SHP77 treated with DMSO at 0.1 percent for 48 hours (cell line): Measurements from ENCODE around the gene ATP6V0A1.
A peak's percentile ranks its signal among the peaks of the same experiment; 100 is the strongest.
"Not testable (repeated sequence)": the region's sequence is repeated elsewhere in the genome, so short reads cannot be mapped to it uniquely, and the experiment has no call there.

Experiments
- DNase-seq: peaks from one replicate; lab custom pipeline; 2025; lab: John Stamatoyannopoulos, UW

The ATP6V0A1 gene

DNA sequence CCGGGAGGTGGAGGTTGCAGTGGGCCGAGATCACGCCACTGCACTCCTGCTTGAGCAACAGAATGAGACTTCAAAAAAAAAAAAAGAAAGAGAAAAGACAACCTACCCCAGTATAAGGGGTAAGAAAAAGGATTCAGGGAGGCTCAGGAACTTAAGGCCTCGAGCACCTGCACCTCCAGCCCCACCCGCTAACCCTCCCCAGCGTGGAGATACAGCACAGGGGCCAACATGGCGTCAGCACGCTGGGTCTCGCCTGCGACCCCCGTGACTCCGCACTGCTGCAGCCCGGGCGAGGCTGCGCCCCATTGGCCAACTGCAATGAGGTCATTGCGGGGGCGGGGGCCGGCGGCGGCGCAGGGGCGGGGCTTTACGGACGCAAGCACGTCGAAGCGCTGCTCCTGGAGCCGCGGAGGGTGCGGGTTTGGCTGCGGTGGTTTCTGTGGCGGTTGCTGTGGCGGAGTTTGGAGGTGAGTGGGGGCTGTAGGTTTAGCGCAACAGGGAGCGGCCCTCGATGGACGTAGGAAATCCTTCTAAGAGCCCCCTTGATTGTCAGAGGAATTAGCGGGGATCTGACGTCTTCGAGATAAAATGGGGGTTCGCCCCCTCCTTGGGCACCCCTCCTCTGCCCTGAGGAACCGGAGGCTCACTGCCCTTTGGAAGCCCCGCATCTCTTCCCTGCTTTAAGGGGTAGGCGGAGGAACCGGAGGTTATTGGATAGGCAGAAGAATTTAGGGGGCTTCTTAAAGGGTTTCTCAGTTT lies at the start of gene ATP6V0A1:
Gene ATP6V0A1, plus strand, starts transcription at position 382 of the 759 bp plus-strand sequence. CDS start 2,017 bp downstream, outside the sequence.
- peak; percentile 76 for DNase-seq

DNA sequence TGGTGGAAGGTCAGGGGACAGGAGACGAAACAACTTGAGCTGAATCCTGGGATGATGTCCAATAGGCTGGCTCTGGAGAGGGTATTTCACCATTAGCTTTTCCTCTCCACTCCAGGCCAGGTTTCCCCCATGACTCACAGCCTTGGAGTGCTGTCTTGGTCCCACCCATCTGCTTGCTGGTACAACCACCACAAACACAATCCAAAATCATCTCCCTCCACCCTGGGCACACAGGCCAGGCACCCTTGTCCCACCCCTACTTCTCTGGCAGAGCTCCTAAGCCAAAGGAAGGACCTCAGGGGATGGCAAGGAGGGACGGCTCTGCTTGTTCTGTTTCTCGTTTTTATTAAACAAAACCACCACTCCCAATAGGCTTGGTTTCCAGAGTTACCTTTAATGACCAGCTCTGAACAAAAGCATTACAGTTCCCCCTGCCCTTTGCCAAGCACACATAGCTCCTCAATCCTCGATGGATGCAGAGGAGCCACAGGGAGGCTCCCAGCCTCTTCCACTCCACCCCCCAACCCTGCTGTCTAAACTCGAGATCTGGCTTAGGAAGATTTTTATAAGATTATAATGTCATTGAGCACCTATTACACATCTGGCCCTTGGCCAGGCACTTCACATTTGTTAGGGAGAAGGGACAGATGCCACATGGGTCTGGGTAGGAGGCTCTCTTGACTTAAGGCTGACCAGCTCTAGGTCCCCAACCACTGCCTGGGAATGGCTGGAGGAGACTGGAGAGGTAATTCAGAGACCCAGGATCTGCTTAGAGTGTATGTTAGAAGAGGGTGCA lies 49.0 kb upstream of the ATP6V0A1 start:
- no peak for DNase-seq

DNA sequence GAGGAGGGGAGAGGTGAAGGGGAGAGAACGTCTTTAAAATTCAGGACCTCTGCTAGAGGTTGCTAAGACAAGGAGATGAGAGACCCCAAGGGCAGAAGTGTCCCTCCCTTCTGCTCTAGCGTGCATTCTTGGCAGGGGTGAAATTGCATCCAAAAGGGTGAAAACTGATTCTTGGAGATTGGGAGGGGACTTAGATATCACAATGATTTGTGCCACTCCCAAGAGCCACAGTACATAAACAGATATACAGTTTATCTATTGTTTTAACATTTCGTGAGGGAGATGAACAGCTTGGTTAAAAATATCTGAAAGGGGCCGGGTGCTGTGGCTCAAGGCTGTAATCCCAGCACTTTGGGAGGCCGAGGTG lies 48.4 kb upstream of the ATP6V0A1 start:
- DNase-seq: no peak

DNA sequence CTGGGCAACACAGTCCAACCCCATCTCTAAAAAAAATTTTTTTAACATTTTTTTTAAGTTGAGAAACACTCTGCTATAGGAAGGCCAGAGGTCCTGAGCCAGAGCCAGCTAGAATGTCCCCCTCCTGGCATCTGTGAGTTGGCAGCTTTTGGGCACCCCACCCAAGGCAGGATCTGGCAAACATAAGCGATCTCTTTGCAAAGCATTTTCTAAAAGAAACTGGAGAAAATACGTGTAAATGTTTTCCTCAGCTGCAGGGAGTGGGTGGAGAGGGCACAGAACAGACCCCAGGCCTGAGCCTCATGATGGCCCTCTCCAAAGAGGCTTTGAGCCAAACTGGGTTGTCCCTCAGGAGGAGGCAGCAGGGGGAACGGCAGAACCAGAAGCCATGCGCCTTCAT lies 47.3 kb upstream of the ATP6V0A1 start:
- no peak for DNase-seq

DNA sequence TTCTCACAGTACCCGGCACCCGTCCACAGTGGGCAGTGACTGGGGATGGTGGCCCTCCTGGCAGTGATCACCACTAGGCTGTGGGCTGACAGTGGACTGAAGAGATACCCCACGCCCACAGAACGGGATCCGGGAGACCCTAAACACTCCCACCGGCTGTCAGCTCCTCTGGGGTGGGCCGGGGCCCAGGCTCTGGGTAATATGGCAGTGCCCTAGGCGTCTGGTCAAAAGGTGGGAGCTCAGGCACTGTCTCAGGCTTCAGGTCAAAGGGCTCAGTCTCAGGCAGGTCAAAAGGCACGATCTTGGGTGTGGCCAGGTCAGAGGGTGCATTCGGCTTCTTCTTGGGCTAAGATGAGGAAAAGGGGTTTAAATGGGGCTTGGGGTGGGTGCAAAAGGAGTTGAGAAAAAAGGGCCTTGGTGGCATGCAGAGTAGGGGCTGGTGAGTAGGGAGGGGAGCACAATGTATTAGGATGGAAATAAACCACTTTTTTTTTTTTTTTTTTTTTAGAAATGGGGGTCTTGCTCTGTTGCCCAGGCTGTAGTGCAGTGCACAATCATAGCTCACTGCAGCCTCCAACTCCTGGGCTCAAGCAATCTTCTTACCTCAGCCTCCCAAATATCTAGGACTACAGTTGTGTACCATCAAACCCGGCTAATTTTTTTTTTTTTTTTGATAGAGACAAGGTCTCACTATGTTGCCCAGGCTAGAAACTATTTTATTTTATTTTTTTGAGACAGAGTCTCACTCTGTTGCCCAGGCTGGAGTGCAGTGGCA lies 46.6 kb upstream of the ATP6V0A1 start:
- DNase-seq: no peak

DNA sequence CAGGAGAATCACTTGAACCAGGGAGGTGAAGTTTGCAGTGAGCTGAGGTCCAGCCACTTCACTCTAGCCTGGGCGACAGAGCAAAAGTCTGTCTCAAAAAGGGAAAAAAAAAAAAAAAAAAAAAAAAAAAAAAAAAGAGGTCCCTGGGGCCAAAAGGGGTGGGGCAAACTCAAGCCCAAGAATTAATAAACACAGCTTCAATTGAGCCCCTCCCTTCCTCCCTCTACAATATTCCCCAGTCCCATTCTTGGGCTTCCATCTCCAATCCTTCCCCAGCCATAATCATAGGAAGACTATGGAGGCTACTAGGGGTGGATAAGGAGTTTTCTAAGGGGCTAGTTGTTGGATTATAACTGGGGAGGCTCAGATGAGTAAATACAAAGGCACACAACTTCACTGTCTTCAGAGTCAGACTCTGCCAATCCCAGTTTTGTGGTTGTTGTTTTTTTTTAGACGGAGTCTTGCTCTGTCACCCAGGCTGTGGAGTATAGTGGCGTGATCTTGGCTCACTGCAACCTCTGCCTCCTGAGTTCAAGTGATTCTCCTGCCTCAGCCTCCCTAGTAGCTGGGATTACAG lies 45.1 kb upstream of the ATP6V0A1 start:
- DNase-seq: no peak

DNA sequence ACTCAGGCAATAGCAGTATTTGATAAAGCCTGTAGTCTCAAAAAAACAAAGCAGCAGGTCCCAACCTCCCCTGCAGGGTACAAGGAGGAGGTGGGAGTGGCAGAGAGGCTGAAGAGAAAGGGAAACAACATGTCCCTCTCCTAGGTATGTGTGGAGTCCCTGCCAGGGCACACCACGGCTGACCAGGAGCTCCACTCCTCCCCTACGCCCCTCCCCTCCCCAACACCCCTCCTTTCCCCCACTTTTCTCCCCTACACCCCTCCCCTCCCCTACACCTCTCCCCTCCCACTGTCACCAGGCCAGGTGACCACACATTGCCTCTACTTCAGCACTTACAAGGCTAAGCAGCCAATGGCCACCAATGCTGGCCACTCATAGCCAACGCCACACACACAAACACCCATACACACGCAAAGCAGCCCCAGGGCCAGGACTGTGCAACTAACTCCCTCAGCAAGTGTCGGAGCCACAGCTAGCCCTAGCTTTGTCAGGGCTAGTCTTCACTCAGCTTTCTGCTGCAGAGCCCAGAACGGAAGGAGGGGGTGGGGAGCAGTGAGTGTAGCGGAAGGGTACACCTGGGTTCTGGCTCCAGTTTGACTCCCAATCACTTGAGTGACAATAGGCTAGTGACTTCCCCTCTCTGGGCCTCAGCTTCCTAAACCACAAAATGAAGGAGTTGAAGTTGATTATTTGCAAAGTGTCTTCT lies 43.8 kb upstream of the ATP6V0A1 start:
- DNase-seq: no peak

DNA sequence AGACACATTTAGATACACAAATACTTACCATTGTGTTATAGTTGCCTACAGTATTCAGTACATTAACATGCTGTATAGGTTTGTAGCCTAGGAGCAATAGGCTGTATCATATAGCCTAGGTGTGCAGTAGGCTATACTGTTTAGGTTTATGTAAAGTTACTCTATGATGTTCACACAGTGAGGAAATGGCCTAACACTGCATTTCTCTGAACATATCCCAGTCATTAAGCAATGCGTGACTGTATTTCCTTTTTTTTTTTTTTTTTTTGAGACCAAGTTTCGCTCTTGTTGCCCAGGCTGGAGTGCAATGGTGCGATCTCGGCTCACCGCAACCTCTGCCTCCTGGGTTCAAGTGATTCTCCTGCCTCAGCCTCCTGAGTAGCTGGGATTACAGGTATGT lies 40.7 kb upstream of the ATP6V0A1 start:
- not testable (repeated sequence) for DNase-seq

DNA sequence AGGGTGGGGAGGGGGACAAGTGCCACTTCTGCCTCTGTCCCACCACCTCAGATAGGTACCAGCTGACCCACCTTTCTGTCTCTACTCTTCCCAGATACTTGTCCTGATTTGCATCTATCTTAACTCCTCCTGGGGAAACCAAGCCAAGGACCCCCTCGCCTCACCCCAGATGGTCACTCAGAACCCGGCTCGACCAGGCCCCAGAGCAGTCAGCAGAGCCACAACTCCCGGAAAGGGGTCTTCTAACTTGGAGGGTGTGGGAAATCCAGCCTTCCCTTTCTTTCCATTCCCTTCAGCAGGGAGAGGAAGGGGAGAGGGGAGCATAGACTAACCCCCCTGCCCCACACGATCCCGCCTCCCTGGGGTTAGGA lies 37.6 kb upstream of the ATP6V0A1 start:
- no peak for DNase-seq

DNA sequence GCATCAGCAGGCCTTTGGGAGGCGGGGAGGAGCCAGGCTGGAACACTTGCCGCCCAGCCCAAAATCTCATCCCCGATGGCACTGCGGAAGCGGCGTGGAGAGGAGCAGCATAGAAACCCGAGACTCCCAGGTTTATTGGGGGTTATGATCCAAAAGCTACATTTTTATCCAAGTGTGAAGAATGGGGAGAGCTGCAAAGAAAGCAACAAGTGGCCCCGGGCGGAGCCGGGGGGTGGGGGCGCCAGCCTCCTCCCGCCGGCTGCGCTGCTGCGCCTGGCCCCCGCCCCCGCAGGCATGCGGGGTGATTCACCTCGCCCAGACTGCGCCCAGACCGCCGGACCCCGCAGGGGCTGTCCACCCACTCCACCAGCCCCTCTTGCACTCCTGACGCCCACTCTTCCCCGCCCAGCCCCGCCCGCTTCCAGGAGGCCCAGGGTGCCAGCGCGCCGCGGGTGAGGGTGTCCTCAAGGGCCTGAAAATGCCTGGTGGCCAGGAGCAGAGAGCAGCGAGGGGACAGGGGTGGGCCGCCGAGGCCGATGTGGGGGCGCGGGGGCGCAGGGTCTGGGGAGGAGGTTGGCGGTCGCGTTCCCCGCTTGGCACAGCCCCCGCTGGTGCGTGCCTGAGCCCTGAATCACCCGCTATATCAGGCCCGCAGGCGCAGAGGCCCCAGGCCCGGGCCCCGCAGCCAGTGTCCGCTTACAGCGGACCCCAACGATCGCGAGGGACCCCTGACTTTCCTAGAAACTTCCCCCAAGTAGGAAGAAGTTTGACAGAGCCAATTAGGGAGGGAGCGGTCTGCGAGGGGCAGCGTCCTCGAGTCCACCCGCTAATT lies 37.0 kb upstream of the ATP6V0A1 start:
- no peak for DNase-seq

DNA sequence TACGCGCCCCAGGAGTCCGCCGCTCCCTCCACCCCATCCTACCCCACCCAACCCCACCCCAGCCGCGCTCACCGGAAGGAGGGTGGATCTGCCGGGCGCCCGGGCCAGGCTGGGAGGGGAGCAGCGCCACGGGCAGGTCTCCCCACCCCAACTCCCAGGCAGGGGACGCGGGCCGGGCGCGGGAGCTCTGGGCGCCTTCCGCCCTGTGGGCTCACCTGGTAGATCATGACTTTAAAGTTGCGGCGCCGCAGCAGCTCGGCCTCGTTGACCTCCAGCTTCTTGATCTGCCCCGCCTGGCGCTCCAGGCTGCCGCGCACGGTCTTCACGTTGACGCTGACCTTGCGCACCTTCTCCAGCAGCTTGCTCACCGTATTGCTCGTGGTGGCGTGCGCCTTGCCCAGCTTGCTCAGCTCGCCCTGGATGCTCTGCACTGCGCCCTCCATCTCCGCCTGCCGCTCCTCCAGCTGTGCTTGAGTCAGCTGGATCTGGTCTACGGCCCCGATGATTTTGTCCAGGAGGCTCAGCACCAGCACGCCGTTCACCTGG lies 36.2 kb upstream of the ATP6V0A1 start:
- DNase-seq: no peak

DNA sequence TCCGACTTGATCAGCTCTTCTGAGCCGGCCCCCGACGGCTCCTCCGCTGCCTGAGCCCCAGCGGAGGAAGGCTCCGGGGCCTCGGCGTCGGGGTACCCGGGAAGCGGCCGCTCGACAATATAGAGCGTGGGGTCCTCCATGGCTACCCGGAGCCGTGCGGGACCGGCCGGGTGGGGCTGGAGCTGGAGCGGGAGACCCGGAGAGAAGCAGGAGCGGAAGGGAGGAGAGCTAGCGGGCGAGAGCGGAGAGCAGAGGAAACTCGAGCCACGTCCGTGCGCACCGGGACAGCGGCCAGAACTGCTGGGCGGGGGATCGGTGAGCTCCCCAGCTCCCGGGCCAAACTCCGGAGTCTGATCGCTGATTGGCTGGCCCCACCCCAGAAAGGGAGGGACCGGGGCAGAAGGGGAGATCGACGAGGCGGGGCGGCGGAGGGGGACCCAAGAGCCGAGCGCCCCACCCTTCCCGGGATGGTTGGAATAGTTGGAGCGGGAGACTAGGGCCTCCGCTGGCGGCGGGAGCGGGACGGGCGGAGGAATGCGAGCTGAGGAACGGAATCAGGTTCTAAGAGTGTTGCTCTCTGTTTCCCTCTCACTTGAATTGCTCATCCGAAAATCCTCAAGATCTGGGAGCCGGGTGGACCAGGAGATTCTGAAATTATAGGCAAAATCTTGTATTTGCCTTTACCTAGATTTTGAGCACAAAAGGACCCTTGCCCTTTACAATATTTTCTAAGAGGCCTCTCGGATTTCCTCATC lies 35.5 kb upstream of the ATP6V0A1 start, which contains the start of gene CAVIN1:
Gene CAVIN1, minus strand, starts transcription at position 299 of the 755 bp plus-strand sequence. Its CDS starts 159 bp downstream, at position 140.
- no peak for DNase-seq

DNA sequence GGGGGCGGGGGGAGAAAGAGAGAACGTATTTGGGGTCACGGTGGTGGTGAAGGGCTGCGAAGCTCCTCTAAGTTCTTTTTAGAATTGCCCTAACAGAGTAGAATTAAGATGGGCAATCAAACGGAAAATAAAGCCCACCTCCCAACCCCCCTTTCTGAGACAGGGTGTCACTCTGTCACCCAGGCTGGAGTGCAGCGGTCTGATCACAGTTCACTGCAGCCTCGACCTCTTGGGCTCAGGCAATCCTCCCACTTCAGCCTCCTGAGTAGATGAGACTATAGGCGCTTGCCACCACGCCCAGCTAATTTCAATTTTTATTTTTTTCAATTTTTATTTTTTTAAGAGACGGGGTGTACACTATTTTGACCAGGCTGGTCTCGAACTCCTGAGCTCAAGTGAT lies 34.9 kb upstream of the ATP6V0A1 start:
- no peak for DNase-seq

DNA sequence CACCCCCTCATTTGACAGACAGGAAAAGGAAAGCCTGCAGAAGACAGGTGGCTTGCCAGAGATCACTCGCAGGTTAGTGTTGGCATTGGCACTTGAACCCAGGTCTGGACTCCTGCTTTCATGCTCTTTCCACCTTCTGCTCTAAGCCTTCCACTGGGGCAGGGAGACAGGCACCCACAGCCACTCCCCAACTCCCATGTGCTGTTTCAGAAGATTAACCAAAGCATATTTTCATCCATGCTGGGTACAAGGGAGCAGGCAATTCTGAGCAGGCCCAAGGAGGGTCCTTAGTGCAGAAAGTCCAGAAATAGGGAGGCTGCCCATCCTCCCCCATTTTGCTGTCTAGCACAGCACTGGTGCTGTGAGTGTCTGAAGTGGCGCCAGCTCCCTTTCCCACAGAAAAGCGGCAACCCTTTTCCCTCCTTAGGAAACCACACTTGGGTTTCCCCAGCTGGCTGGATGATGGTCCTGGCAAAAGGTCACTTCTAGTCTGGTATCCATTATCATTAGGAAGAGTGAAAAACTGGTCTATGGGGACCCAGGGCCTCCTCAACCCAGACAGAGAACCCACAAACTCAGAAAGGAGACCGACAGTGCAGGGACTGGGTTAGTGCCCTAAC lies 33.6 kb upstream of the ATP6V0A1 start:
- DNase-seq: no peak

DNA sequence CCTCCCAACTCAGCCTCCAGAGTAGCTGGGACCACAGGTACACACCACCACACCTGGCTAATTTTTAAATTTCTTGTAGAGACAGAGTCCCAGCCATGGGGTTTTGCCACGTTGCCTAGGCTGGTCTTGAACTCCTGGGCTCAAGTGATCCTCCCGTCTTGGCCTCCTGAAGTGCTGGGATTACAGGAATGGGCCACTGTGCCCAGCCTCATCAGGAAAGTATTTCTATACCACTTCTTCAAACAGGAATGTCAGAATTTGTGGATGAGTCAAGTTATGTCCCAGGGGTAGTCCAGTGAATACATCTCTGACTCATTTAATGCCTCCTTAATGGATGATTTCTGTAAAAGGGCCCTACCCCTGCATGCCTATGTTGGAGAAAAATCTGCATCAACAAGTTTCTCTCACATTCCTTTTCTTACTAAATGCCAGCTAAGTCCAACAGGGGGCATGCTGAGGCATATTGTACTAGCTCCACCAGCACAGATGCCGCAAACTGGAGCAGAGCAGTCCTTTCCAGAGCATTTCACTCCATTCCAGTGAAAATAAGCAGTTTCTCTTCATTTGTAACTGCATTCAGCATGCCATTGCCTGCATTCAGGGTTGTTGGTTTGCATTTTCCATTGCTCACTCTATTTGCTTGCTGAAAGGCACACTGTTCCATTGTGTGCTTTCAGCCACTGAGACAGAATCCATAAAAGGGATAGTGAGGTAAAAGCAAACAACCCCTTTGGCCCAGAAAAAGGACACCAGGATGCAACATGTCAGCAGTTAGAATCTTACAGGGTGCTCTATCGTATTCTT lies 30.3 kb upstream of the ATP6V0A1 start:
- peak; percentile 37 for DNase-seq

DNA sequence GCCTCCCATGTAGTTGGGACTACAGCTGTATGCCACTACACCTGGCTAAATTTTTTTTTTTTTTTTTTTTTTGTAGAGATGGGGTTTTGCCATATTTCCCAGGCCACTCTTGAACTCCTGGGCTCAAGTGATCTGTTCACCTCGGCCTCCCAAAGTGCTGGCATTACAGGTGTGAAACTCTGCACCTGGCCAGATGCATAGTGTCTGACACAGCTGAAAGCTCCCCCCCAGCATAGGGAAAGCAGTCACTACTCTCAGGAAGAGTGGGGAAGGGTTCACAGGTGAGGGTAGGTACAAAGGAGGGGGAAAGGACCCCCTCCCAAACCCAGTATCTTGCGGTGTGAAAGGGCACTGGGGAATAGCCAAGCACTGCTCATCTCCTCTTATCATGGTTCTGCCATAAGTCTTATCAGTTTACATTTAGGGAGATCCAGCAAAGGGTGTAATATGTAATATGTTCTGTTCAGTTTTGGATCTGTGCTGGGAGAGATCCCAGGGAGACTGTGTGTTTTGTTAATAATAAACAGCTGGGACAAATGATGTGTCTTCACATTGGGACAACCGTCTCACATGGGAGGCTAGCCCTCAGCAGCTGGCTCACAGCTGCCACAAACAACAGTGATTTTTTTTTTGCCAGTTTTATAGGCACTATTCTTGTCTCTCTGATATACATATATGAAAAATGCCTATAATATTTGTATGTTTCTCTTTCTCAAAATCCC lies 28.8 kb upstream of the ATP6V0A1 start:
- no peak for DNase-seq

DNA sequence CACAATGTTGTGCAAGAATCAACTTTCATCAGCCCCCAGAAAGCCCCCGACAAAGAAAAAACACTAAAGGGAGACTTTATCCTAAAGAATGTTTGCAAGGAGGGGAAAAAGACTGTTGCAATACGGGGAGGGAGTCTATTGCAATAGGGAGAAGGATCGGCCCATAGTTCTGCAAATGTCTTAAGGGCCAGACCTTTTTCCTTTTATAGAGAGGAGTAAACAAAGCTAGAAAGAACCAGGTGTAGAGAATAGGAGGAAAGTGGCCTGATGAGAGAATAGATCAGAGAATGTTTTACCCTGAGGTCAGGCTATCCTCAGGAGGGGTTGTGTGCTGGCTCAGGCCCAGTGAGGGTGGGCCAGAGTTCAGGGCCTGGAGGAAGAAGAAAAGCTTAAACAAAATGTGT lies 26.9 kb upstream of the ATP6V0A1 start:
- DNase-seq: no peak

DNA sequence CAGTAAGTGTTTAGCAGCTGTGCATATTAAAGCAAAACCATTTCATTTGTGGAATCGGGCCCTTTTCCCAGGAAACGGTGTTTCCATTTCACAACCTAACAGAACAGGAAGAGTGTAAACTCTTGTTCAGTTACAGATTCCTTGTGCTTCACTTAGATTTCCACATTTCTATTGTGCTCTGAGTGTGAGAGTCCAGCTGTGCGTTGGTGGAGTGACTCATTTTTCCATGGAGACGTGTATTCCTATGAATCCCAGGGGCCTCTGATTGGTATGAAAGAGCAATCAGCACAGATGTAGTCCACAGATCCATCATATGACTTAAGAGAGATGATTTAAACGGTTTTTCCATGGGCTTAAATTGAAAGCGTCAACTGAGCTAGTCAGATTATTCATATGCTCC lies 22.3 kb upstream of the ATP6V0A1 start:
- no peak for DNase-seq
